Measurements from ENCODE around the gene UBE2J1.

DNA sequence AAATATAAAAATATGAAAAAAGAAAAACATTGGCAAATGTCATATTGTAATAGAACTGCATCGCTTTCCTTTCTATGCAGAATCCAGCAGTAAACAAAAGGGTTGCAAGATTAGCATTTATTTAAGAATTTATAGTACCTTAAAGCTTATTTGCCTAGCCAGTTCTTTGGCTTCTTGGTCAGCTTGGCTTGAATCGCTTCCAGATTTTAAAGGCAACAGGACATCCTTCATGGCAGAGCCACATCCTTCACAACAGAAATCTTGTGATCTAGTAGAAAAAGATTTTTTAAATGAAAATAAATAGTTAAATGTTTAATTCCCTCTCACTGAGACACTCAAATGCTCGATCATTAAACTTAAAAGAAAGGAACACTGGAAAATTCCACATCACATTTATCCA, 17.4 kb downstream of the UBE2J1 start:
- TF ChIP-seq, protein P1, sequence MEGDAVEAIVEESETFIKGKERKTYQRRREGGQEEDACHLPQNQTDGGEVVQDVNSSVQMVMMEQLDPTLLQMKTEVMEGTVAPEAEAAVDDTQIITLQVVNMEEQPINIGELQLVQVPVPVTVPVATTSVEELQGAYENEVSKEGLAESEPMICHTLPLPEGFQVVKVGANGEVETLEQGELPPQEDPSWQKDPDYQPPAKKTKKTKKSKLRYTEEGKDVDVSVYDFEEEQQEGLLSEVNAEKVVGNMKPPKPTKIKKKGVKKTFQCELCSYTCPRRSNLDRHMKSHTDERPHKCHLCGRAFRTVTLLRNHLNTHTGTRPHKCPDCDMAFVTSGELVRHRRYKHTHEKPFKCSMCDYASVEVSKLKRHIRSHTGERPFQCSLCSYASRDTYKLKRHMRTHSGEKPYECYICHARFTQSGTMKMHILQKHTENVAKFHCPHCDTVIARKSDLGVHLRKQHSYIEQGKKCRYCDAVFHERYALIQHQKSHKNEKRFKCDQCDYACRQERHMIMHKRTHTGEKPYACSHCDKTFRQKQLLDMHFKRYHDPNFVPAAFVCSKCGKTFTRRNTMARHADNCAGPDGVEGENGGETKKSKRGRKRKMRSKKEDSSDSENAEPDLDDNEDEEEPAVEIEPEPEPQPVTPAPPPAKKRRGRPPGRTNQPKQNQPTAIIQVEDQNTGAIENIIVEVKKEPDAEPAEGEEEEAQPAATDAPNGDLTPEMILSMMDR (IDR thresholded peaks at IDR 0.05; ENCODE audit: low read length), result no peak
- TF ChIP-seq EZH2 (IDR thresholded peaks at IDR 0.05; ENCODE audit: borderline replicate concordance, low read length), result no peak
